ENCODE data around the gene RASGRF1.

RASGRF1 gene

DNA sequence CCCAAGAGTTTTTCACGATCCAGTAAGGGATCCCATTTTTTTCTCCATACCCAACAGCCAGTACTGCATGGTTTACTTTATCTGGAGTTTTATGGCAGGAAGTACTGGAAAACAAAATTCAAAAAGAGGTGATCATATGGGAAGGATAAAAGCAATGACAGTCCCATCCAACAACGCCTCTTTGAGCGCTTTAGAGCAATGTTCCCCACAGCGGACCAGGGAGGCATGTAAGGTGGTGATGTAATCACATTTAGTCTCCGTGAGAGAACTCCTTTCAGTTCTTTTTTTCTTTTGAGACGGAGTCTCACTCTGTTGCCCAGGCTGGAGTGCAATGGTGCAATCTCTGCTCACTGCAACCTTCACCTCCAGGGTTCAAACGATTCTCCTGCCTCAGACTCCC is 167.6 kb downstream of the RASGRF1 start:
- Histone ChIP-seq H3K36me3 (ENCODE audit: control insufficient read depth, insufficient read depth, low read length, severe bottlenecking) (peaks cover 74% of the 10 kb centered on the region), H3K9me3 (ENCODE audit: control insufficient read depth, low read length) (no peaks in the 10 kb centered on the region), H3K4me1 (ENCODE audit: control insufficient read depth, insufficient read depth, low read length) (no peaks in the 10 kb centered on the region), H3K27me3 (replicated peaks; ENCODE audit: control insufficient read depth, insufficient read depth, low read length) (no peaks in the 10 kb centered on the region), H3K9ac (ENCODE audit: low read length) (no peak overlapping the region), H3K4me3 (ENCODE audit: low read length) (no peak overlapping the region)
- no peak for DNase-seq (ENCODE audit: low read depth)

GRCh38 chr15:78922527-78922926 is 168.1 kb downstream of the RASGRF1 start:
- no peak for DNase-seq (ENCODE audit: low read depth)
- Histone ChIP-seq H3K9me3 (ENCODE audit: control insufficient read depth, low read length) (no peaks in the 10 kb centered on the region), H3K4me3 (ENCODE audit: low read length) (no peak overlapping the region), H3K9ac (ENCODE audit: low read length) (no peak overlapping the region), H3K27me3 (replicated peaks; ENCODE audit: control insufficient read depth, insufficient read depth, low read length) (no peaks in the 10 kb centered on the region), H3K4me1 (ENCODE audit: control insufficient read depth, insufficient read depth, low read length) (peaks cover 4% of the 10 kb centered on the region), H3K36me3 (ENCODE audit: control insufficient read depth, insufficient read depth, low read length, severe bottlenecking) (peaks cover 73% of the 10 kb centered on the region)

DNA sequence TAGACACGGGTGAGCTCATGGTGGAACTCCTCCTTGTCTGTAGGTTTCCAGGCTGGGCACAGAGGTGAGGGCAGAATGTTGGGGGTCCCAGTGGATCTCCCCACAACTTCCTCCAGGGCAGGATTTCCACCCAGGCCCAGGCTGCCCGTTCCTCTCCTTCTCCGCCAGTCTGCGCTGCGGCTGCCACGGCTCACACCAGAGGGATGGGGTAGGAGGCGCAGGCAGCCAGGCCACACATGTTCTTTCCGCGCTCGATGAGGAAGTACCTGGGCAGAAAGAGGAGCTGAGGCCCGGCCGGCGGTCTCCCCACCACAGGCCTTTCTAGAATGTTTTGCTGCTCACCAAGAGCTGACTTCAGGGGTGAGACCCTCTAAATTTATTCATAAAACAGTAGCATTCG is 168.6 kb downstream of the RASGRF1 start:
- H3K9me3 ChIP-seq (ENCODE audit: control insufficient read depth, low read length) = no peaks in the 10 kb centered on the region
- no peak overlapping the region for H3K4me3 ChIP-seq (ENCODE audit: low read length)
- DNase-seq (ENCODE audit: low read depth) = no peak
- no peak overlapping the region for H3K9ac ChIP-seq (ENCODE audit: low read length)
- peaks cover 10% of the 10 kb centered on the region for H3K4me1 ChIP-seq (ENCODE audit: control insufficient read depth, insufficient read depth, low read length)
- no peaks in the 10 kb centered on the region for H3K27me3 ChIP-seq (replicated peaks; ENCODE audit: control insufficient read depth, insufficient read depth, low read length)
- peaks cover 69% of the 10 kb centered on the region for H3K36me3 ChIP-seq (ENCODE audit: control insufficient read depth, insufficient read depth, low read length, severe bottlenecking)

- no peak for DNase-seq (ENCODE audit: low read depth)
- Histone ChIP-seq H3K9me3 (ENCODE audit: control insufficient read depth, low read length) (no peaks in the 10 kb centered on the region), H3K4me1 (ENCODE audit: control insufficient read depth, insufficient read depth, low read length) (peaks cover 14% of the 10 kb centered on the region), H3K36me3 (ENCODE audit: control insufficient read depth, insufficient read depth, low read length, severe bottlenecking) (peaks cover 65% of the 10 kb centered on the region), H3K27me3 (replicated peaks; ENCODE audit: control insufficient read depth, insufficient read depth, low read length) (no peaks in the 10 kb centered on the region), H3K4me3 (ENCODE audit: low read length) (no peak overlapping the region), H3K9ac (ENCODE audit: low read length) (no peak overlapping the region)
Observed at GRCh38 chr15:78921517-78921916, 169.1 kb downstream of the RASGRF1 start.

DNA sequence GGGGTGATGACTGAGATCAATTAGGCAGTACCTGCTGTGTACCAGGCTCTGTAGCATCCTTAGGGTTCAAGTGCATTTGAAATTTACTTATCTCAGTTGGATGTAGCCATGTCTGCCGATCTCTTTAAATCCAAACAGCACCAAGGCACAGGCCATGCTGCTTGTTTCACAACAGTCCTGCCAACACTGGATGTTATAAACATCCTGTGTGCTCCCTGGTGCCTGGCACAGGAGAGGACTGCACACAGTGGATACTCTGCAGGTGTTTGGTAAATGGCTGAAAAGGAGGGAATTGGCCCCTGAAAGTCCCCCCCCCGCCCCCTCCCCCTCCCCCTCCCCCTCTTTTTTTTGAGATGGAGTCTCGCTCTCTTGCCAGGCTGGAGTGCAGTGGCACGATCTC is 172.7 kb downstream of the RASGRF1 start:
- Histone ChIP-seq H3K4me3 (ENCODE audit: low read length) (no peak overlapping the region), H3K36me3 (ENCODE audit: control insufficient read depth, insufficient read depth, low read length, severe bottlenecking) (peaks cover 55% of the 10 kb centered on the region), H3K9me3 (ENCODE audit: control insufficient read depth, low read length) (no peaks in the 10 kb centered on the region), H3K4me1 (ENCODE audit: control insufficient read depth, insufficient read depth, low read length) (peaks cover 45% of the 10 kb centered on the region), H3K9ac (ENCODE audit: low read length) (no peak overlapping the region), H3K27me3 (replicated peaks; ENCODE audit: control insufficient read depth, insufficient read depth, low read length) (no peaks in the 10 kb centered on the region)
- no peak for DNase-seq (ENCODE audit: low read depth)

GRCh38 chr15:78916088-78916487 is 174.5 kb downstream of the RASGRF1 start:
- Histone ChIP-seq H3K9me3 (ENCODE audit: control insufficient read depth, low read length) (no peaks in the 10 kb centered on the region), H3K9ac (ENCODE audit: low read length) (no peak overlapping the region), H3K4me1 (ENCODE audit: control insufficient read depth, insufficient read depth, low read length) (peaks cover 47% of the 10 kb centered on the region), H3K36me3 (ENCODE audit: control insufficient read depth, insufficient read depth, low read length, severe bottlenecking) (peaks cover 55% of the 10 kb centered on the region), H3K4me3 (ENCODE audit: low read length) (no peak overlapping the region), H3K27me3 (replicated peaks; ENCODE audit: control insufficient read depth, insufficient read depth, low read length) (no peaks in the 10 kb centered on the region)
- no peak for DNase-seq (ENCODE audit: low read depth)

DNA sequence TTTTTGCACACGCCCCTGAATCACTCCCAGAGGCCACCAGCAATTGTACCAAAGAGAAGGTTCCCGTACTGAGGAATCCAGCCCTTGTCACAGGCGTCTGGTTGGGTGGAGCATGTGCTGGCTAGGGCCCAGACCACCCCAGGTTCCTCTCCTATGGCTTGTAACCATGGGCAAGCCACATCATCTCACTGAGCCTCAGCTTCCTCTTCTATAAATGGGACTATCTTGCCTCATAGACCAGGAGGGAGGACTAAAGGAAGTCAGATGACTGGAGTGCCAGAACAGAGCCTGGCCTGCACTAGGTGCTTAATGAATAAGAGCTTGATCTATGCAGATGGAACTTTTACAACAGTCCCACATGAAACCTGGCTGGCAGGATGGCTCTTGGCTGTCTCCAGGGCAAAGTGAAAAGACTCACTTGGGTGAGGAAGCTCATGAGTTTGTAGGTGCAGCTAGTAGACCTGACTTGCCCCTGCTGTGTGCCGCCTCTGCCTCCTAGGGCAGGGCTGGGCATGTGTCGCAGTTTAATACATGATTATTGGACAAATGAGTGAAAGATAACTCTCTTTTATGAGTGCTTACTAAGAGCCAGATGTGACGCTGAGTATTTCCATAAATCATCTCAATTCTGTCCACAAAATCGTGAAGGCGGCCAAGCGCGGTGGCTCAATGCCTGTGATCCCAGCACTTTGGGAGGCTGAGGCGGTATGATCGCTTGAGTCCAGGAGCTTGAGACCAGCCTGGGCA is 175.1 kb downstream of the RASGRF1 start:
- H3K9me3 ChIP-seq (ENCODE audit: control insufficient read depth, low read length) = no peaks in the 10 kb centered on the region
- H3K4me1 ChIP-seq (ENCODE audit: control insufficient read depth, insufficient read depth, low read length) = peaks cover 47% of the 10 kb centered on the region
- H3K4me3 ChIP-seq (ENCODE audit: low read length) = no peak overlapping the region
- H3K36me3 ChIP-seq (ENCODE audit: control insufficient read depth, insufficient read depth, low read length, severe bottlenecking) = peaks cover 58% of the 10 kb centered on the region
- H3K27me3 ChIP-seq (replicated peaks; ENCODE audit: control insufficient read depth, insufficient read depth, low read length) = no peaks in the 10 kb centered on the region
- DNase-seq (ENCODE audit: low read depth) = no peak
- H3K9ac ChIP-seq (ENCODE audit: low read length) = no peak overlapping the region

DNA sequence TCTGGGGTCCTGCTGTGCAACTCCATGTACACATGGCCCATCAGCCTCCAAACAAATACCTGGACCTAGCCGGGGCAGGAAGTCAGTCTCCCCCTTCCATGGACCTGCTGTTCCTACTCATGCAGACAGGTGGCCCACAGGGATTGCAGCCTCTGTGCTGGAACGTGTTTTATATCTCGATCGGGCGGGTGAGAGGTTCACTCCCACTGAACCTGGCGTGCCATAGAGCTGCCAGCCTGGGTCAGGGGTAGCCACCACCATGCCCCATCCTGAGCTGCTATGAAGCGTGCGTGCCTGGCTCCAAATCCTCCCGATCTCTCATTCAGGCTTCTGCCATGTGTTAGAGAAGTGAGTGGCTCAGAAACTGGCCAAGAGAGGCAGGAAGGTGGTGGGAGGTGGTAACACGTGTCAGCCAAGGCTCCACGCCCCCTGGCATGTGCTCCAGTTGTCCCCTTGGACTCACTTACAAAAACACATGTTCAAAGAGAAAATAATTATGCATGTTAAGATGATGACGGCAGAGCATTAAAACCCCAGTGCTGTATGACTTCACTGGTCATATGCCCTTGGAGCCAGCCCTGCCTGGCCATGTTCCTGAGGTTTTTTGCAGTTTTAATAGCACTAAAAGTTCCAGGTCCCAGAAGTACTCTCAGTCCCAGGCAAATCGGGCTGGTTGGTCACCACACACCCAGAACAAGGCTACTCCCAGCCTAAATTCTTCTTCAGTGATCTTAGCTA is 176.4 kb downstream of the RASGRF1 start:
- Histone ChIP-seq H3K4me1 (ENCODE audit: control insufficient read depth, insufficient read depth, low read length) (peaks cover 50% of the 10 kb centered on the region), H3K36me3 (ENCODE audit: control insufficient read depth, insufficient read depth, low read length, severe bottlenecking) (peaks cover 61% of the 10 kb centered on the region), H3K9ac (ENCODE audit: low read length) (peak overlapping the region; percentile 14), H3K4me3 (ENCODE audit: low read length) (no peak overlapping the region), H3K27me3 (replicated peaks; ENCODE audit: control insufficient read depth, insufficient read depth, low read length) (no peaks in the 10 kb centered on the region), H3K9me3 (ENCODE audit: control insufficient read depth, low read length) (no peaks in the 10 kb centered on the region)
- DNase-seq (ENCODE audit: low read depth) = no peak

DNA sequence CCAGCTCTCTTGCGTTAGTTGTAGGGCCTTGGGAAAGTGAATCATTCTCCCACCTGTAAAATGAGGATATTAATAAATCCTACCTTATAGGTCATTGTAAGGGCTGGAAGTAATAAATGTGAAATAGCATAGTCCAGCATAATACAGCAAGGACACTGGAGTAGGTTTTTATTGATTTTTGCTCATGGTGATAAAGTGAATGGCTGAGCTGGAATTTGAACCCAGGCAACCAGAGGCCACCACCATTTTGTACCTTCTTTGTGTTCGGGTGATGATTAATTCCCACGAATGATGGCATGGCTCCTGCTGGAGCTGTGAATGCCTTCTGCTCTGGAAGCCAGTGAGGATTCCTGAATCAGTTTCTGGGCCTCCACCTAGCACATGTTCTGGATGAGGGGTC is 177.6 kb downstream of the RASGRF1 start:
- Histone ChIP-seq H3K36me3 (ENCODE audit: control insufficient read depth, insufficient read depth, low read length, severe bottlenecking) (peaks cover 58% of the 10 kb centered on the region), H3K9me3 (ENCODE audit: control insufficient read depth, low read length) (no peaks in the 10 kb centered on the region), H3K27me3 (replicated peaks; ENCODE audit: control insufficient read depth, insufficient read depth, low read length) (no peaks in the 10 kb centered on the region), H3K4me1 (ENCODE audit: control insufficient read depth, insufficient read depth, low read length) (peaks cover 56% of the 10 kb centered on the region), H3K9ac (ENCODE audit: low read length) (no peak overlapping the region), H3K4me3 (ENCODE audit: low read length) (no peak overlapping the region)
- no peak for DNase-seq (ENCODE audit: low read depth)

- no peak overlapping the region for H3K4me3 ChIP-seq (ENCODE audit: low read length)
- no peak for DNase-seq (ENCODE audit: low read depth)
- no peaks in the 10 kb centered on the region for H3K27me3 ChIP-seq (replicated peaks; ENCODE audit: control insufficient read depth, insufficient read depth, low read length)
- H3K9me3 ChIP-seq (ENCODE audit: control insufficient read depth, low read length) = no peaks in the 10 kb centered on the region
- H3K36me3 ChIP-seq (ENCODE audit: control insufficient read depth, insufficient read depth, low read length, severe bottlenecking) = peaks cover 60% of the 10 kb centered on the region
- no peak overlapping the region for H3K9ac ChIP-seq (ENCODE audit: low read length)
- H3K4me1 ChIP-seq (ENCODE audit: control insufficient read depth, insufficient read depth, low read length) = peaks cover 52% of the 10 kb centered on the region
Observed at GRCh38 chr15:78912316-78912715, 178.3 kb downstream of the RASGRF1 start.

GRCh38 chr15:78910271-78910670 is 180.3 kb downstream of the RASGRF1 start:
- H3K9me3 ChIP-seq (ENCODE audit: control insufficient read depth, low read length) = no peaks in the 10 kb centered on the region
- H3K4me1 ChIP-seq (ENCODE audit: control insufficient read depth, insufficient read depth, low read length) = peaks cover 55% of the 10 kb centered on the region
- no peak for DNase-seq (ENCODE audit: low read depth)
- H3K27me3 ChIP-seq (replicated peaks; ENCODE audit: control insufficient read depth, insufficient read depth, low read length) = no peaks in the 10 kb centered on the region
- no peak overlapping the region for H3K4me3 ChIP-seq (ENCODE audit: low read length)
- peaks cover 68% of the 10 kb centered on the region for H3K36me3 ChIP-seq (ENCODE audit: control insufficient read depth, insufficient read depth, low read length, severe bottlenecking)
- H3K9ac ChIP-seq (ENCODE audit: low read length) = no peak overlapping the region
